ENCODE results near the gene PDE7B. TPM values are rescaled to one million over a fixed set of nuclear protein-coding genes. Genes with fewer than 3 reads are reported as not detected.
"Not testable (repeated sequence)": the region's sequence is repeated elsewhere in the genome, so short reads cannot be mapped to it uniquely, and the experiment has no call there.

Gene PDE7B
- total RNA-seq, 1 donor from 2014 or later: 5.4 TPM

DNA sequence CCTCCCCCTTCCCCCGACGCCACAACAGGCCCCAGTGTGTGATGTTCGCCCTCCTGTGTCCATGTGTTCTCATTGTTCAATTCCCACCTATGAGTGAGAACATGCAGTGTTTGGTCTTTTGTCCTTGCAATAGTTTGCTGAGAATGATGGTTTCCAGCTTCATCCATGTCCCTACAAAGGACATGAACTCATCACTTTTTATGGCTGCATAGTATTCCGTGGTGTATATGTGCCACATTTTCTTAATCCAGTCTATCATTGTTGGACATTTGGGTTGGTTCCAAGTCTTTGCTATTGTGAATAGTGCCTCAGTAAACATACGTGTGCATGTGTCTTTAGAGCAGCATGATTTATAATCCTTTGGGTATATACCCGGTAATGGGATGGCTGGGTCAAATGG is 287.6 kb downstream of the PDE7B start:
- not testable (repeated sequence) for DNase-seq (ENCODE audit: low spot score)

- DNase-seq (ENCODE audit: low spot score): no peak
Observed at GRCh38 chr6:136144251-136145023, 292.9 kb downstream of the PDE7B start.

- DNase-seq (ENCODE audit: low spot score): no peak
Observed at GRCh38 chr6:136146130-136146529, 294.6 kb downstream of the PDE7B start.

- no peak for DNase-seq (ENCODE audit: low spot score)
Observed at GRCh38 chr6:136147342-136147741, 295.8 kb downstream of the PDE7B start.

- no peak for DNase-seq (ENCODE audit: low spot score)
Observed at GRCh38 chr6:136148051-136148450, 296.6 kb downstream of the PDE7B start.

DNA sequence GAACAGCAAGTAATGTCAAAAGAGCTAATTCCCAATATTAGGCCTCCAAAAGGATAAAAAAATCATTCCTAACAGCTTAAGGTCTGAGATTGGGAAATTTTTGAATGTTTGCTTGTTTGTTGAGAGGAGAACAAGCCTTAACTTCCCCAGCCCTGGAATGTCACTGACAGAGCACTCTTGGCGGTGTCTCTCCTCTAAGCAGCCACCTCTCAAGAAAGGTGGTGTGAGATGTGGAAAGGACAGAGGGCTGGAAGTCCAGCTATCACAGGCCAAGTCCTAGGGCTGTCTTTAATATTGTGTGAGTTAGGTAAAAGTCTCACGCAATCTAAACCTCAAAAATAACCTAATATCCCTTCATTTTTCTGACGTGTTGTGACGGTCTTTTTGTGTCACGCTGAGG is 297.0 kb downstream of the PDE7B start:
- no peak for DNase-seq (ENCODE audit: low spot score)

DNA sequence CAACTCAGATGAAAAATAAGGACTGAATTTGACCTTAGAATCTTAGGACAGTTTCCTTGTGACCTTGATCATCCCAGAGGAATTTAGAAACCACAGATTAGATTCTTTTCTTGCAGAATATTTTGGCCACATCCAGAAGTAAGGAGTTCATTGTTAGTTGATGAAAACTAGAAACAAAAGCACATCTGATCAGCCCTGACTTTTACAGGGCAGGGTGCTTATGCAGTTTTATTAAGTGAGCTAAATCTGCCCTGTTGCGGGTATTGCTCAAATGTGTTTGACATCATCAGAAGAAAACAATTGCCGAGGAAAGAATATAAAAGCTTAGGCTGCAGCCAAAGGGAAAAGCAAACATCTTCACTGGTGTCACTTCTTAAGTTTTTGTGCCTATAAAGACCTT is 297.8 kb downstream of the PDE7B start:
- DNase-seq (ENCODE audit: low spot score): no peak

- DNase-seq (ENCODE audit: low spot score): no peak
Observed at GRCh38 chr6:136150961-136151360, 299.5 kb downstream of the PDE7B start.

DNA sequence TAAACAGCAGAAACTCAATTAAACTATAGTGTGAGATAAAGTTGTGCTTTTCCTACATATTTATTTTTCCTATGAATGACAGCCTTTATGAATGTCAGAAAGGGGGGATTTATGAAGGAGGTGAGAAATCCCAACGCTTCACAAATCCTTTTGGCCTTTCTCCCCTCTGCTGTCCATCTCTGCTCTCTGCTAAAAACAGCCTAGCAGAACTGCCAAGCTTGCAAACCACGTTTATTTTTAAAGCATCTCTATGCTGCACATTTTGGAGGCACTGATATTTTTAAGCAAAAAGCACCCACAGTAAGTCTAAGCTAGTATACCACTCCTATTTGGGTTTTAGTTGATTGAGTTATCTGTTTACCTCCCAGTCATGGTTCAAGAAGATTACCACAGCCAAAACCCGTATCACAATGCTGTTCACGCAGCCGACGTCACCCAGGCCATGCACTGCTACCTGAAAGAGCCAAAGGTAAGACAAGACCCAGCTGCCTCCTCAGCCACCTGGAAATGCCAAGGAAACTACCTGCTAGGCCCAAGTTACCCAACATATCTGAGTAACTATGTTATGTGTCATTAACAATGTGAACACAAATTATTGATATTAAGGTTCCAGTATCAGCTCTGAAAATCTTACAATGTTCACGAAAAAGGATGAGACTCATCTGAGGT is 302.3 kb downstream of the PDE7B start:
- no peak for DNase-seq (ENCODE audit: low spot score)

GRCh38 chr6:136155191-136155590 is 303.7 kb downstream of the PDE7B start:
- DNase-seq (ENCODE audit: low spot score): no peak

GRCh38 chr6:136157743-136158142 is 306.2 kb downstream of the PDE7B start:
- DNase-seq (ENCODE audit: low spot score): no peak

DNA sequence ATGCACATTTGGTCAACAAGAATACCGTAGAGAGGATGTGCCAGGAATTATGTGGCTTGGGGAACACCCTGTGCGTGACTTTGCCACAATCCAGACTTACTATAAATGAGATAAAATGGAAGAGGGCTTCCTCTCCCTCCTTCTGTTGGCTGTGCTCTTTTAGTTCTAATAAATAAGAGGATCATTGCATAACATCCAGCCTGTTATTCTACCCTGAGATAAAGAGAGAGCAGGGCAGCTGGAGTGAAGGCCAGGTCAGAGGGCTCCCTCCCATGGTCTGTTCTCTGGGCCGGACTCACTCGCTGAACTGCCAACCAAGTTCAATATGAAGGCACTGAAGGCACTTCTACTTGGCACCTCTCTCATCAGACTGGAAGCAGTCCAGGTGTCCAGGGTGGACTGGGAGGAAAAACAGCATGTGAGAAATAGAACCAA is 306.9 kb downstream of the PDE7B start:
- DNase-seq (ENCODE audit: low spot score): no peak

- DNase-seq (ENCODE audit: low spot score): no peak
Observed at GRCh38 chr6:136158971-136159370, 307.5 kb downstream of the PDE7B start.

- DNase-seq (ENCODE audit: low spot score): no peak
Observed at GRCh38 chr6:136160250-136160649, 308.7 kb downstream of the PDE7B start.

DNA sequence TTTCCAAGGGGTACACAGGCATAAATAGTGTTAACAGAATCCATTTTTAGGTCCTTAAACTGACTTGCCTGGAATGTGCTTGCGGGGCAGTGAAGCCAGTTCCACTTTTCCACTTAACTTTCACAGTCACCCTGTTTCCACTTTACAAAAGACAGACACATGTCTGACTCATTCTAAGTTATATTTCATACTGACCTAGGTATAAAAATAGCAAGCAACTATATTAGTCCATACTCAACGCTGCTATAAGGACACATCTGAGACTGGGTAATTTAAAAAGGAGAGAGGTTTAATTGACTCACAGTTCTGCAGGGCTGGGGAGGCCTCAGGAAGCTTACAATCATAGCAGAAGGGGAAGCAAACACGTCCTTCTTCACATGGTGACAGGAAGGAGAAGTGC is 310.4 kb downstream of the PDE7B start:
- DNase-seq (ENCODE audit: low spot score): no peak

DNA sequence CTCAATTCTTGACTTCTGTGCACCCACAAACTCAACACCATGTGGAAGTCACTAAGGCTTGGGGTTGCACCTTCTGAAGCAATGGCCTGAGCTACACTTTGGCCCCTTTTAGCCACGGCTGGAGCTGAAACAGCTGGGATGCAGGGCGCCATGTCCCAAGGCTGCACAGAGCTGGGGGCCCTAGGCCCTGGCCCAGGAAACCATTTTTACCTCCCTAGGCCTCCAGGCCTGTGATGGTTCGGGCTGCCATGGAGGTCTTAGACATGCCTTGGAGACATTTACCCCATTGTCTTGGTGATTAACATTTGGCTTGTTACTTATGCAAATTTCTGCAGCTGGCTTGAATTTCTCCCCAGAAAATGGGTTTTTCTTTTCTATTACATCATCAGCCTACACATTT is 311.8 kb downstream of the PDE7B start:
- DNase-seq (ENCODE audit: low spot score): no peak

DNA sequence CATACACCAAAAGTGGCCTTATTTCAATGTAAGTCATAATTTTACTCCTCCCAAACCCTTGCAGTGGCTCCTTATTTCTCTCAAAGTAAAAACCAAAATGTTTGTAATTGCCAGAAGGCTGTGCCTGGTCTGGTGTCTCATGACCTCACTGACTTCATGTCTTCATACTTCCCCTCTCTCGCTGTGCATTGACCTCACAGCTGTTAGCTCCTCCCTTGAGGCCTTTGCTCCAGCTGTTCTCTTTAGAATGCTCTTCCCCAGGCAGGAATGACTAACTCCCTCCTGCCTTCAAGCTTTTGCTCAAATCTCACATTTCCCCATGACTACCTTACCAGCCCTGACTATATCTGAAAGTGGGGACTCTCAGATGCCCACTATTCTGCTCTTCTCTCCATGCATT is 315.3 kb downstream of the PDE7B start:
- DNase-seq (ENCODE audit: low spot score): no peak

DNA sequence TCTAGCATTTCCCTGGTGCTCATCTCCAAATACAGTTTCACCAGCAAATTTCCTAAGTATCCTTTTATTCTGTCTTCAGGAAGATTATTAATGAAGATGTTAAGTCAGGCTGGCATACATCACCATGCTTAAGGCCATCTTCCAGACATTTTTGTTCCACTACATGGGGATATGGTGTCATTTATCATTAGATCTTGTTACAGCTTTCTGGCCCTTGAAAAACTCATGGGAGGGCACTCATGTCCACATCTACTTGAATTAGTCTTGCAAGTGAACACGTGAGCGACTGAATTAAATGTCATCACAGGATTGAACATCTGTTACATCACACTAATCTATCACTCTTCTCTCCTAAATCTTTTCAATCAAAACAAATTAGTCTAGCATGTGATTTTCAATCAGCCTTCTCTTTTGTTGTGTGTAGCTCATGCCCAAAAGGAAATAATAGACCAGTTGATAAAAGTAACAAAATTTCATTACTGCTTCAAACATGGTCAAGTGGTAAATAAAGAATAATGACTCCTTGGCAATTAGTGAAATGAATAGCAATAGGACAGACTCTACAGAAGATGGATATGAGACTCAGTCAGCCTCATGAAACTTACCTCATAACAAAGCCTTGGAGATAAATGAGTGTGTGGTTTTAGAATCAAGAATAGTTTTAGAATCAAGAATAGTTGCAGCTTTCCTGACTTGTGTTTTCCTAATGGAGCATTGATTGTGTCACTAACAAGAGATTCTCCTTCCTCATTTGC is 318.1 kb downstream of the PDE7B start:
- DNase-seq (ENCODE audit: low spot score): no peak

GRCh38 chr6:136171231-136171630 is 319.7 kb downstream of the PDE7B start:
- no peak for DNase-seq (ENCODE audit: low spot score)

GRCh38 chr6:136173519-136174507 is 322.3 kb downstream of the PDE7B start:
- no peak for DNase-seq (ENCODE audit: low spot score)

DNA sequence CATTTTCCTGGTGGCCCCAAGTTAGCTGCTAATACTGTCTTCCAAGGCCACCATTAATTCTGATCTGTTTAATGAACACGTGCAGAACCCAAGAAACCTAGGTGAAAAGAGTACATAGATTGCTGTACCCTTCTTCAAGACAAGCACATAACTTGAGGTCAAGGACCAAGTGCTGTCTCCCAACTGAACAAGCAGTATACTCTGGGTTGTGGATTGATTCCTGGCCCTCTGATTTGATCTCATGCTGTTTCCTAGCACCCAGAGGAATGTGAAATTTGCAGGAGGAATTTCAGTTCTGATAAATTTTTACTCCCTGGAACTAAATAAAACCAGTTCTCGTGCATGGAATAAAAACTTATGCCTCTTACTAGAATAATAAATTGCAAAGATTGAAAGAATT is 323.0 kb downstream of the PDE7B start:
- no peak for DNase-seq (ENCODE audit: low spot score)
